Left lobe of liver (tissue), 2 donors: ENCODE results near the gene CCDC170. TPM values are rescaled to one million over a fixed set of nuclear protein-coding genes. Genes with fewer than 3 reads are reported as not detected.
A peak's percentile ranks its signal among the peaks of the same experiment; 100 is the strongest.
"Not testable (repeated sequence)": the region's sequence is repeated elsewhere in the genome, so short reads cannot be mapped to it uniquely, and the experiment has no call there.

Source experiments
- ATAC-seq: fragments of 200-7000 bp; cut with Tn5 transposase; one replicate; pipeline ENCODE4 v1.9.1; 2020; ENCODE audit warnings: mild to moderate bottlenecking, moderate library complexity
- DNase-seq: peaks from one replicate; pipeline ENCODE4 v3.0.0-alpha.2; 2020; ENCODE audit warnings: low spot score
- total RNA-seq: library from RNA; stranded (reverse); gene quantifications from one replicate; pipeline ENCODE4 v1.2.1, GENCODE V29; 2021
- donor health status: DM: no; HTN: no; CAD: no; lungs with moderate emphysema.
- donor health status: DM: no; HTN: yes; CAD: no.

The CCDC170 gene
- total RNA-seq: 0.45 TPM

DNA sequence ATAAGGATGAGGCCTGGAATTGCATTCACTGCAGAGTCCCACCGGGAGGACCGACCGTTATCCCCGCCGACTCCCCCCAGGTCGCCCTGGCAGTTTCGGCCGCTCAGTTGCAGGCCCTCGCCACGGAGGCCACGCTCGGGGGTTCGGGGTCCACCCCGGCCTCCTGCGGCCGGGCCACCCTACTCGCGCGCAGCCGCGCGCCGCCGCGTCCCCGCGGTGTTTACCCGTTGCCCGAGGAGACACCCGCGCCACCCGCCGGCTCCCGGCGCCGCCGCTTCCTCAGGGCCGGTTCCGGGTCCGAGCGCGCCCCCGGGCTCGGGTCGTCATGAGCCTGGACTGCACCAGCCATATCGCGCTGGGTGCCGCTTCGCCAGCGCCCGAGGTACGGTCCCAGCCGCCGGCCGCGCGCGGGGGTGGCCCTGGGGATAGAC is at the start of gene CCDC170:
TSS of gene CCDC170 (plus strand) at position 214 of the 431 bp plus-strand sequence. CDS start at position 326, 112 bp downstream.
- peak; percentile 59 for DNase-seq
- ATAC-seq: peak; percentile 79

DNA sequence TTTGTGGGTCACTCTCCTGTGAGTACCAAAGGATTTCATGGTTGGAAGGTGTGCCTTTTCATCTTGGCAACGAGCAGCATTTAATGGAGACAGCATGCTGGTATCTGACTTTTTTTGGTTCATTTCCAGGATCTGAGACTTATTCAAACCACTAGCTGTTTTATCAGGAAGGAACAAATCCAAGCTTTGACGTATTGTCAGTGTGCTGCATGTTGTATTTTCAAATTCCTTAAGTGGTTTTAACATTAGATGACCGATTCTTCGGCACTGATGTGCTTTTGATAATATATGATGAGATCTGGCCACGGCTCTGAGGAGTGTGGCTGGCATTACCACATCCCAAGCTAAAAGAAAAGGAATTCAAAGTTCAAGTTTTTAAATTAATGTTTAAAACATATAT is 48.3 kb upstream of the CCDC170 start:
- DNase-seq: no peak
- no peak for ATAC-seq

DNA sequence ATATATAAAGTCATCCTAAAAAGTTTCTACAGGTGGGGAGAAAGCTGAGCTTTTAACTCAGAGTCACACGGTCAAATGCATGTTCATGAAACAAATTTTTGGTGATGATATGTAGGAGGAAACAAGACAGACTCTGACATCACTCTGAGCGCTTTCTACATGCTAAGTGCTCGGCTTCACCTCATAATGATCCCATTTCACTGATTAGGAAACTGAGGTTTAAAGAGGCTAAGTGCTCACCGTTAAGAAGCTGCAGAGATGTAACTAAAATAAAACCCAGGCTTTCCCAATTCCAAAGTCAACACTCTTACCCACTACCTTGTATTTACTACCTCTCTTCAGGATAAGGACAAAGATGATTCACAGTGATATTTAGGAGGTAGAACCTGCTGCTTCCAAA is 46.6 kb upstream of the CCDC170 start:
- ATAC-seq: no peak
- no peak for DNase-seq

DNA sequence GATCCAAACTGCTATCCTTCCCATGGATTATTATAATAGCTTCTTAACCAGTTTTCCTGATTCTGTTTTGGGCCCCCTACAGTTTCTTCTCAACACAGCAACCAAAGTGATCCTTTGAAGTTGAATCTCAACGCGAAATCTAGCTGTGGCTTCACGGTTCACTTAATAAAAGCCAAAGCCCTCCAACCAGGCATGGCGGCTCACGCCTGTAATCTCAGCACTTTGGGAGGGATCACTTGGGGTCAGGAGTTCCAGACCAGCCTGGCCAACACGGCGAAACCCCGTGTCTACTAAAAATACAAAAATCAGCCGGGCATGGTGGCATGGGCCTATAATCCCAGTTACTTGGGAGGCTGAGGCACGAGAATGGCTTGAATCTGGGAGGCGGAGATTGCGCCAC is 45.2 kb upstream of the CCDC170 start:
- ATAC-seq: no peak
- no peak for DNase-seq

DNA sequence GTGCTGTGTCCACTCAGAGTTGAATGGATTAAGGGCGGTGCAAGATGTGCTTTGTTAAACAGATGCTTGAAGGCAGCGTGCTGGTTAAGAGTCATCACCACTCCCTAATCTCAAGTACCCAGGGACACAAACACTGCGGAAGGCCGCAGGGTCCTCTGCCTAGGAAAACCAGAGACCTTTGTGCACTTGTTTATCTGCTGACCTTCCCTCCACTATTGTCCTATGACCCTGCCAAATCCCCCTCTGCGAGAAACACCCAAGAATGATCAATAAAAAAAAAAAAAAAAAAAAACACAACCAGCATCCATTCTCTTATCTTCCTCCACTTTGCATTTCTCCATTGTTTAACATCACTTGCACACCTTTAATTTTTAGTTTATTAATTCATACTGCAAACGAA is 42.9 kb upstream of the CCDC170 start:
- ATAC-seq, DNase-seq: not testable (repeated sequence)

- ATAC-seq (peak; percentile 62), DNase-seq (no peak)
Observed at GRCh38 chr6:151451417-151451949, 42.3 kb upstream of the CCDC170 start.

- peak; percentile 100 for DNase-seq
Observed at GRCh38 chr6:151451950-151452749, 41.7 kb upstream of the CCDC170 start, which contains the start of gene RMND1. Gene RMND1 (minus strand): TSS chr6:151452126. CDS start chr6:151445811, 6,315 bp downstream.

DNA sequence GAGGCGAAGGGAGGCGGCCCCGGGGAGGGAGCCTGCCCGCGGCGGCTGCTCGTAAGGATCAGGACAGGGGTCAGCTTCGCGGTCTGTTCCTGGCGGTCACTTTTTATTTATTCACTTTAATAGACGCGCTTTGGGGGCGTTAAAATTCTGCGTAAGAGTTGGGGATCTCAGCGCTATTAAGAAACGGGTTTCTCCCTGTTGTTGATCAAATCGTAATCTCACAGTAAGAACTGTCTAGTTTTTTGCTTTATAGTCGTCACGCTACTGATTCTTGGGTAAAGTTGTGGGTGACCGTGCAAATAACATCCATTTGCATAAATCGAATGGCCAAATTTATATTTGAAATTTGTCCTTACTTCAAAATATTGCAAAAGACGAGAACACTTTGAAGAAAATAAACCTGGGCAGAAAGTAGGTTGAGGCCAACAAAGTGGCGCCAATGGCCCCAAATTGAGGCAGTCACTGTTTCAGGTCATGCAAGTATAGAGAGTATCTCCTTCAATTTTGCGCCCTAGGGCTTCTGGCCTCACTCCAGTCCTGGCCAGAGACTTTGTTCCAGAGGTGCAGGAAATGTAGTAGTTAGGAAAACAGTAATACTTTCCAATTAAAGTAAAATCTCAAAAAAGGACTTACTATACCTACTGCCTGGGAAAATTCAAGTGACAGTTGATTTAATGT is 40.9 kb upstream of the CCDC170 start:
- ATAC-seq (peak; percentile 37), DNase-seq (peak; percentile 78)

More at GRCh38 chr6:151451950-151452749, 41.7 kb upstream of the CCDC170 start, which contains the start of gene RMND1:
- peak; percentile 95 for ATAC-seq

DNA sequence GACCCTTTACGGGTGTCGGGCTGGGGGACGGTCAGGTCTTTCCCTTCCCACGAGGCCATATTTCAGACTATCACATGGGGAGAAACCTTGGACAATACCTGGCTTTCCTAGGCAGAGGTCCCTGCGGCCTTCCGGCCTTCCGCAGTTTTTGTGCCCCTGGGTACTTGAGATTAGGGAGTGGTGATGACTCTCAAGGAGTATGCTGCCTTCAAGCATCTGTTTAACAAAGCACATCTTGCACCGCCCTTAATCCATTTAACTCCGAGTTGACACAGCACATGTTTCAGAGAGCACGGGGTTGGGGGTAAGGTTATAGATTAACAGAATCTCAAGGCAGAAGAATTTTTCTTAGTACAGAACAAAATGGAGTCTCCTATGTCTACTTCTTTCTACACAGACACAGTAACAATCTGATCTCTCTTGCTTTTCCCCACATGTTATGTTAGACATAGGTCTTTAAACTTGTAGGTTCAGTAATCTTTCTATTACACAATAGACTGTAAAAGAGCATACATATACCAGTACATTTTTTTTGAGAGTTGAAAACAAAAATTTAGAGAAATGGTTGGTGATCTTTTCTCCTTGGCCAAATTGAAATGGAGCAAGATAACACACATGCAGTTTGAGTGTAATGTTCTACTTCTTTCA is 37.9 kb upstream of the CCDC170 start:
- ATAC-seq, DNase-seq: not testable (repeated sequence)

GRCh38 chr6:151461673-151462072 is 32.1 kb upstream of the CCDC170 start:
- no peak for ATAC-seq

GRCh38 chr6:151464702-151465101 is 29.1 kb upstream of the CCDC170 start:
- DNase-seq: no peak
- no peak for ATAC-seq

More at GRCh38 chr6:151461673-151462072, 32.1 kb upstream of the CCDC170 start:
- no peak for DNase-seq

DNA sequence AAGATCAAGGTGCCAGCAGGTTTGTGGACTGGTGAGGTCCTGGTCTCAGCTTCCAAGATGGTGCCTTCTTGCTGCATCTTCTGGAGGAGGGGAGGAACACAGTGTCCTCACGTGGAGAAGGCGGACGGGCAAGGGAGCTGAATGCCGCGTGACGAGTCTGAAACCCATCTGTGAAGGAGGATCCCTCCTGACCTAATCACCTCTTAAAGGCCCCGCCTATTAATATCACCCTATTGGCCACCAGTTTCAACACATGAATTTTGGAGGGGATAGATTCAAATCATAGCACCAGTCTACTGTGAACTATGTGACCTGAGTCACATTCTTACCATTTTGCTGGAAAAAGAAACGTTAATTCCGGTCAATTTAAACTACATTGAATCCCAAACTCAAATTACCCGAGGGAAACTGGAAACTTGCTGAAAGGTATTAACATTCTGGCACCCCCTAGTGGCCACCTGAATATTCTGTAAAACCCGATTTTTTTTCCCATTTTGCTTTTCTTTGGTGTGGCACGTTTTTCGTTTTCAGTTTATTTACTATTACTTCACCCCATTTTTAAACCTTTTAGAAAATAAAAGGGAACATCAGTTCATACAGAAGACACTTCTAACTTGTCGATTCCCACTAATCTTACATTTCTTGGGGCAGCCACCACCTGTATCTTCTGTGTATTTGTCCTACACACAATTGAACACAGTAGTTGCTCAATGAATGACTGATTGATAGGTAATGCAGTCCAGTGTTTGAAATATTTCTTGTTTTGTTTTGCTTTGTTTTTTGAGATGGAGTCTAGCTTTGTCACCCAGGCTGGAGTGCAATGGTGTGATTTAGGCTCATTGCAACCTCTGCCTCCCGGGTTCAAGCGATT is 17.9 kb upstream of the CCDC170 start:
- peak; percentile 93 for ATAC-seq

GRCh38 chr6:151477726-151478125 is 16.1 kb upstream of the CCDC170 start:
- no peak for ATAC-seq
- no peak for DNase-seq

More for the DNA sequence above, 17.9 kb upstream of the CCDC170 start:
- DNase-seq: no peak

DNA sequence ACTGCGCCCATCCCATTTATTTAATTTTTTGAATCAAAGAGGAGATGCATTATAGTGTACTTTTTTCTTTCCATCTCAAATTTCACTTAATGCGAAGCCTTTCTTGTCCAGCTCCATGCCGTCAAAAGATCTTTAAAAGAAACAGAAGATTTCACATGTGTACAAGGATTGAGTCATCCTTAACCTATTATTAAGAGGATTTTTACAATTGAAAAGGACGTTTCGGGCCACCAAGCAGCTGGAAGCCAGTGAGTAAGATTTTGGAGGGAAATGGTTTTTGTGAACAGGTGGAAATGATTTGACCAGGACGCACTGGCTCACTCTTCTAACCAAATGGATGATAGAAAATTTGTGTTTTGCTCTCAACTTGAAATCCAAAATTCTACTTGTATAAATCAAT is 15.1 kb upstream of the CCDC170 start:
- ATAC-seq (no peak), DNase-seq (no peak)

GRCh38 chr6:151481786-151482185 is 12.0 kb upstream of the CCDC170 start:
- ATAC-seq (no peak), DNase-seq (no peak)

DNA sequence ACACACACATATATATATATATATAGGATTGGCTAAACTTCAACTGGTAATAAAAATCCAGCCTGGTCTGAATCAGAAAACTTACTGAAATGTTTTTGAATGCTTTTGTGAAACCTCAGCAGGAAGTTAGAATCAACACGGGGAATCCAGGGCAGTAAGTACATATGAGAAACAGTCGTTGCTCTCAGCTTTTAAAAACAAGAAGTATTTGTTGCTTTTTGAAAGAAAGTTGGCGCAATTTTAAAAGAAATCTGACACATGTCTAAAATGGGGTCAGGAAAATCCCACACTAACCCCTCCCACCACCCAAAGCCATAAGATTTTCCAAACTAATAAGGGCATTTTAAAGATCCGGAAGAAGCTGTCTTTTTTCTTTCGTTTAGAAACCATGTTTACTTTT is 11.5 kb upstream of the CCDC170 start:
- no peak for DNase-seq
- ATAC-seq: no peak

DNA sequence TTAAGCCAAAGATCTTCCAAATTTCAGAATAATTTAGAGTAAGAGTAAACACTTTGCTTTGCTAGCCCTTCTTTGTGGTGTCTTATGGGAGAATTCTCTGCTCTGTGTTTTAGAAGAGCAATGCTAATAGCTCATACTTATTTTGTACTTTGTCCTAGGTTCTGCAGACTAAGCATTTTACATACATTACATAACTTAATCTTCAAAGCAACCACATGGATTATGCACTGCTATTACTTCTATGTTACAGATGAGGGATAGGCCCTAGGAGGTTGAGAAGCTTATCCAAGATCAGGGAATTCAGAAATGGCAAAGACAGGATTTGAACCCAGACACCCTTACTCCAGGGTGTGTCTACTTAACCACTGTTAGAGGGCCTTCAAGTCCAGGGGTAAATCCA is 9.8 kb upstream of the CCDC170 start:
- peak; percentile 52 for ATAC-seq
- no peak for DNase-seq

- DNase-seq: no peak
- no peak for ATAC-seq
Observed at GRCh38 chr6:151488226-151488625, 5.6 kb upstream of the CCDC170 start.

- DNase-seq (no peak), ATAC-seq (no peak)
Observed at GRCh38 chr6:151490996-151491395, 2.8 kb upstream of the CCDC170 start.

GRCh38 chr6:151493161-151493803 is 535 bp upstream of the CCDC170 start:
- DNase-seq: no peak
- ATAC-seq: peak; percentile 63
